Choroid plexus epithelial cell (primary cell): ENCODE data around the gene SNRK.
A peak's percentile ranks its signal among the peaks of the same experiment; 100 is the strongest.

Experiments
- DNase-seq: peaks from one replicate; pipeline ENCODE4 v3.0.0-alpha.2; 2010; ENCODE audit warnings: low read depth
- H3K4me3 ChIP-seq: 2 replicates; pipeline ENCODE4 v1.5.1; 2011; ENCODE audit warnings: low read depth, mild to moderate bottlenecking, control low read depth, low read length, moderate library complexity
- CTCF ChIP-seq: conservative IDR thresholded peaks from 2 replicates; pipeline ENCODE4 v1.5.1; 2011; ENCODE audit warnings: low read depth, mild to moderate bottlenecking, control low read depth, inconsistent platforms, low read length, moderate library complexity

The SNRK gene

GRCh38 chr3:43290956-43291355 is 4.6 kb downstream of the SNRK start:
- no peak overlapping the region for H3K4me3 ChIP-seq
- DNase-seq: peak; percentile 39
- TF ChIP-seq CTCF: no peak

GRCh38 chr3:43291546-43291945 is 5.2 kb downstream of the SNRK start:
- TF ChIP-seq CTCF: no peak
- H3K4me3 ChIP-seq: no peak overlapping the region
- DNase-seq: peak; percentile 36

- DNase-seq: no peak
- no peak overlapping the region for H3K4me3 ChIP-seq
- TF ChIP-seq CTCF: no peak
Measured at GRCh38 chr3:43294975-43295374, 8.6 kb downstream of the SNRK start.

- DNase-seq: peak; percentile 64
- no peak for TF ChIP-seq CTCF
- no peak overlapping the region for H3K4me3 ChIP-seq
Measured at GRCh38 chr3:43296565-43296964, 10.2 kb downstream of the SNRK start.

- H3K4me3 ChIP-seq: no peak overlapping the region
- no peak for TF ChIP-seq CTCF
Measured at GRCh38 chr3:43298292-43298691, 12.0 kb downstream of the SNRK start.

GRCh38 chr3:43298761-43299160 is 12.4 kb downstream of the SNRK start:
- TF ChIP-seq CTCF: no peak
- no peak for DNase-seq
- no peak overlapping the region for H3K4me3 ChIP-seq

More at GRCh38 chr3:43298292-43298691, 12.0 kb downstream of the SNRK start:
- DNase-seq: no peak

- TF ChIP-seq CTCF: no peak
- no peak overlapping the region for H3K4me3 ChIP-seq
- no peak for DNase-seq
Measured at GRCh38 chr3:43302116-43302880, 16.0 kb downstream of the SNRK start.
